Measurements from ENCODE around the gene PSD4.

Gene PSD4

GRCh38 chr2:113229795-113230194 is 56.0 kb downstream of the PSD4 start:
- TF ChIP-seq, protein P1, sequence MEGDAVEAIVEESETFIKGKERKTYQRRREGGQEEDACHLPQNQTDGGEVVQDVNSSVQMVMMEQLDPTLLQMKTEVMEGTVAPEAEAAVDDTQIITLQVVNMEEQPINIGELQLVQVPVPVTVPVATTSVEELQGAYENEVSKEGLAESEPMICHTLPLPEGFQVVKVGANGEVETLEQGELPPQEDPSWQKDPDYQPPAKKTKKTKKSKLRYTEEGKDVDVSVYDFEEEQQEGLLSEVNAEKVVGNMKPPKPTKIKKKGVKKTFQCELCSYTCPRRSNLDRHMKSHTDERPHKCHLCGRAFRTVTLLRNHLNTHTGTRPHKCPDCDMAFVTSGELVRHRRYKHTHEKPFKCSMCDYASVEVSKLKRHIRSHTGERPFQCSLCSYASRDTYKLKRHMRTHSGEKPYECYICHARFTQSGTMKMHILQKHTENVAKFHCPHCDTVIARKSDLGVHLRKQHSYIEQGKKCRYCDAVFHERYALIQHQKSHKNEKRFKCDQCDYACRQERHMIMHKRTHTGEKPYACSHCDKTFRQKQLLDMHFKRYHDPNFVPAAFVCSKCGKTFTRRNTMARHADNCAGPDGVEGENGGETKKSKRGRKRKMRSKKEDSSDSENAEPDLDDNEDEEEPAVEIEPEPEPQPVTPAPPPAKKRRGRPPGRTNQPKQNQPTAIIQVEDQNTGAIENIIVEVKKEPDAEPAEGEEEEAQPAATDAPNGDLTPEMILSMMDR (IDR thresholded peaks at IDR 0.05; ENCODE audit: borderline replicate concordance, insufficient read depth, low read depth, low read length) = no peak

GRCh38 chr2:113230531-113230930 is 56.8 kb downstream of the PSD4 start:
- TF ChIP-seq, protein P1 (IDR thresholded peaks at IDR 0.05; ENCODE audit: borderline replicate concordance, insufficient read depth, low read depth, low read length) = no peak
- H3K4me3 ChIP-seq (ENCODE audit: low read depth, low read length) = no peak overlapping the region

More at GRCh38 chr2:113229795-113230194, 56.0 kb downstream of the PSD4 start:
- H3K4me3 ChIP-seq (ENCODE audit: low read depth, low read length) = no peak overlapping the region

- H3K4me3 ChIP-seq (ENCODE audit: low read depth, low read length) = no peak overlapping the region
- TF ChIP-seq, protein P1 (IDR thresholded peaks at IDR 0.05; ENCODE audit: borderline replicate concordance, insufficient read depth, low read depth, low read length) = no peak
Measured at GRCh38 chr2:113231064-113231463, 57.3 kb downstream of the PSD4 start.

- TF ChIP-seq, protein P1 (IDR thresholded peaks at IDR 0.05; ENCODE audit: borderline replicate concordance, insufficient read depth, low read depth, low read length) = no peak
Measured at GRCh38 chr2:113232123-113232522, 58.4 kb downstream of the PSD4 start.

GRCh38 chr2:113232740-113233139 is 59.0 kb downstream of the PSD4 start:
- TF ChIP-seq, protein P1 (IDR thresholded peaks at IDR 0.05; ENCODE audit: borderline replicate concordance, insufficient read depth, low read depth, low read length) = no peak

More at GRCh38 chr2:113232123-113232522, 58.4 kb downstream of the PSD4 start:
- no peak overlapping the region for H3K4me3 ChIP-seq (ENCODE audit: low read depth, low read length)

GRCh38 chr2:113233593-113234550 is 60.1 kb downstream of the PSD4 start:
- TF ChIP-seq, protein P1 (IDR thresholded peaks at IDR 0.05; ENCODE audit: borderline replicate concordance, insufficient read depth, low read depth, low read length) = peak; percentile 48
- H3K4me3 ChIP-seq (ENCODE audit: low read depth, low read length) = no peak overlapping the region

More at GRCh38 chr2:113232740-113233139, 59.0 kb downstream of the PSD4 start:
- no peak overlapping the region for H3K4me3 ChIP-seq (ENCODE audit: low read depth, low read length)

Data from GM12875 (cell line).